Astrocyte of the spinal cord (primary cell): ENCODE measurements around the gene IZUMO1.
"Not testable (repeated sequence)": the region's sequence is repeated elsewhere in the genome, so short reads cannot be mapped to it uniquely, and the experiment has no call there.

Experiments used
- DNase-seq: peaks from one replicate; pipeline ENCODE4 v3.0.0; 2011; ENCODE audit warnings: low read depth, low spot score
- H3K4me3 ChIP-seq: 2 replicates; pipeline ENCODE4 v1.5.1; 2011; ENCODE audit warnings: low read depth, mild to moderate bottlenecking, low read length, moderate library complexity
- in situ Hi-C: cut with HindIII; loops from 2 replicates; pipeline ENCODE4 v1.10.0; 2017; ENCODE audit warnings: low sequenced_read_pairs
- TF ChIP-seq, protein P1 (sequence below): IDR thresholded peaks from 2 replicates; pipeline ENCODE4 v1.5.1; 2012; ENCODE audit warnings: low read depth, mild to moderate bottlenecking, low read length, inconsistent platforms

IZUMO1 gene

GRCh38 chr19:48718711-48719231 lies 27.9 kb downstream of the IZUMO1 start:
- in situ Hi-C loops, result no loop called here
- TF ChIP-seq, protein P1, sequence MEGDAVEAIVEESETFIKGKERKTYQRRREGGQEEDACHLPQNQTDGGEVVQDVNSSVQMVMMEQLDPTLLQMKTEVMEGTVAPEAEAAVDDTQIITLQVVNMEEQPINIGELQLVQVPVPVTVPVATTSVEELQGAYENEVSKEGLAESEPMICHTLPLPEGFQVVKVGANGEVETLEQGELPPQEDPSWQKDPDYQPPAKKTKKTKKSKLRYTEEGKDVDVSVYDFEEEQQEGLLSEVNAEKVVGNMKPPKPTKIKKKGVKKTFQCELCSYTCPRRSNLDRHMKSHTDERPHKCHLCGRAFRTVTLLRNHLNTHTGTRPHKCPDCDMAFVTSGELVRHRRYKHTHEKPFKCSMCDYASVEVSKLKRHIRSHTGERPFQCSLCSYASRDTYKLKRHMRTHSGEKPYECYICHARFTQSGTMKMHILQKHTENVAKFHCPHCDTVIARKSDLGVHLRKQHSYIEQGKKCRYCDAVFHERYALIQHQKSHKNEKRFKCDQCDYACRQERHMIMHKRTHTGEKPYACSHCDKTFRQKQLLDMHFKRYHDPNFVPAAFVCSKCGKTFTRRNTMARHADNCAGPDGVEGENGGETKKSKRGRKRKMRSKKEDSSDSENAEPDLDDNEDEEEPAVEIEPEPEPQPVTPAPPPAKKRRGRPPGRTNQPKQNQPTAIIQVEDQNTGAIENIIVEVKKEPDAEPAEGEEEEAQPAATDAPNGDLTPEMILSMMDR, result no peak
- no peak overlapping the region for H3K4me3 ChIP-seq
- no peak for DNase-seq

DNA sequence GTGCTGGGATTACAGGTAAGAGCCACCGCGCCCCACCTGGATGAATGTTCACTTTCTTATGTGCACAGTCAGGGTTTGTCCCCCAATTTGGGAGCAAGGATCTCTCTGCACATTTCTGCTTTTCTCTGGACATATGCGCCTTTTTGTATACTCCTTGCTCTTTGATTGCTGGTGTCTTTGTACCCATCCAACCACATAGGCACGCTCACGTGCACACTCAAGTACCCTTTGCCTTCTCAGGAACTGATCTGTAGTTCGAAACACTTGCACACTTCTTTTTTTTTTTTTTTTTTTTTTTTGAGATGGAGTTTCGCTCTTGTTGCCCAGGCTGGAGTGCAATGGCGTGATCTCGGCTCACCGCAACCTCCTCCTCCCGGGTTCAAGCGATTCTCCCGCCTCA lies 28.6 kb downstream of the IZUMO1 start:
- H3K4me3 ChIP-seq, in situ Hi-C loops, DNase-seq: not testable (repeated sequence)

DNA sequence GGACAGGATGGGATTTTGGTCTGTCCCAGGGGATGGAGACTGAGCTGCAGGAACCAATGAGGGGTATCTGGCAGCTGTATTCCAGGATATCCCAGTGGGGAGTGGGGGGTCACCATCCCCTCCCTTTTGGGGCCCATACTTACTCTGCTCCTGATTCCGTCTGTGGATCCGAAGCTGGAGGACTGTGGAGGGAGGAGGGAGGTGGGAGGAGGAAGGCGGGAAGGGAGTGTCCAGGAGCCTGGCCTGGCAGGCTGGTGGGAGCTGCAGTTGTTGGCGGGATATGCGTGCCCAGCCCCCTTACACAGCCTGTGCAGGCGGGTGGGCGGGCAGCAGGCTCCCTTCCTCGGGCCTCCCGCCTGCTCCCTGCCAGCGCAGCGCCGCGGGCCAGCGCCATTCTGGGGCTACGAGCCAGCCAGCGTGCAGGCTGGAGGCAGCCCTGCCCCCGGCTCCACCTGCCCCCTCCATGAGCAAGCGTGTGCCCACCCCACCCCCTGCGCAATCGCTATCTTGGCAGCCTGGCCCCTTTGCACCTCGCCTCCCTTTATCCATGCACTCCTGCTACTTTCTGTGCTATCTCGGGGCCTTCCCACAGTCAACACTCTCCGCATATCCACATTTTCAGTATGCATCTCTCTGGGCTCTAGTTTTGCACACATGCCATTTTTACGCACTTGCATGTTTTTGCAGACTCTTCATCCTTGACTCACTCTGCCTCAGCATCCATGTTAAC lies 30.0 kb downstream of the IZUMO1 start:
- DNase-seq, result peak; percentile 35
- in situ Hi-C loops, result no loop called here
- peak overlapping the region; percentile 22 for H3K4me3 ChIP-seq
- TF ChIP-seq, protein P1, result no peak

- in situ Hi-C loops, result no loop called here
- no peak overlapping the region for H3K4me3 ChIP-seq
- TF ChIP-seq, protein P1, result no peak
- DNase-seq, result no peak
Measured at GRCh38 chr19:48715681-48716171, 31.0 kb downstream of the IZUMO1 start.

- in situ Hi-C loops, result no loop called here
- TF ChIP-seq, protein P1, result no peak
- no peak for DNase-seq
- peak overlapping the region; percentile 61 for H3K4me3 ChIP-seq
Measured at GRCh38 chr19:48714759-48715675, 31.7 kb downstream of the IZUMO1 start.

DNA sequence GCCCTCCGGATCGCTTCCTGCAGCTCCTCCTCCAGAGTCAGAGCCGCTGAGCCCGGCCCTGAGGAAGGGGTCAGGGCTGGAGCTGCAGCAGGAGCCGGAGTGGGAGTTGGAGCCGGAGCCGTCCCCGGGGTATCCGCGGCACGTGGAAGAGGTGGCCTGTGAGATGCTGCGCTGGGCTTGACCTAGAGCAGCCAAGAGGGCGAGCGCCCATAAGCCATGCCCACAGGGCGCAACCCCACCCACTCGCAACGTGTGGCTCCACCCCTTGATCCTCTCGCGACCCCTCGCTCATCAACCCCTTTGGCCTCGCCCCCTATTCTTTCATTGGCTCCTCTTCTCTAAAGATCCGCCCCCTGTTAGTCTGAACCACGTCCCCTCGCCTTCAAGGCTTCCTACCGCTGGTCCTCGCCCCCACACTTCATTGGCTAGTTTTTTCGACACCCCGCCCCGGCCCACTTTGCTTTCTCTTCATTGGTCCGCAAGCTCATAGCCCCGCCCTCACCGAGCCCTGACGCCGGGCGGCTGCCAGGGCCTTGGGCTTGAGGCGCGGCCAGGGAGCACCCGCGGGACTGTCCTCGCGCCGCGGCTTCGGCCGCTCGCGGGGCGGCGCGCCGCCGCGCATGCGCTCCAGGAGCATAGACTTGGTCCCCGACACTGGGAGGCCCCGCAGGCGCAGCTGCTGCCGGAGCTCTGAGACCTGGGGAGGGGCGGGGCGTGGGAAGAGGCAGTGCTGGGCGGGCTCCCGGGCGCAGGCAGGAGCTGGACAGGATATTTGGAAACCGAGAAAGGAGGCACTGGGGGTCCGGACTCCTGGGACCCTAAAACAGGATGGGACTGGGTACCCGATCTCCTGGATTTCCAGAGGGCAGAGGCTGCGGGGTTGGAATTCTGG lies 32.6 kb downstream of the IZUMO1 start:
- DNase-seq, result peak; percentile 100
- peak overlapping the region; percentile 73 for H3K4me3 ChIP-seq
- in situ Hi-C loops, result no loop called here
- TF ChIP-seq, protein P1, result no peak
